NCI-H187 (cell line): Measurements from ENCODE around the gene BNIP3.
"Not testable (repeated sequence)": the region's sequence is repeated elsewhere in the genome, so short reads cannot be mapped to it uniquely, and the experiment has no call there.

Experiments used
- DNase-seq, 2 experiments: peaks; one replicate each; lab custom pipeline; 2025; lab: John Stamatoyannopoulos, UW

BNIP3 gene

DNA sequence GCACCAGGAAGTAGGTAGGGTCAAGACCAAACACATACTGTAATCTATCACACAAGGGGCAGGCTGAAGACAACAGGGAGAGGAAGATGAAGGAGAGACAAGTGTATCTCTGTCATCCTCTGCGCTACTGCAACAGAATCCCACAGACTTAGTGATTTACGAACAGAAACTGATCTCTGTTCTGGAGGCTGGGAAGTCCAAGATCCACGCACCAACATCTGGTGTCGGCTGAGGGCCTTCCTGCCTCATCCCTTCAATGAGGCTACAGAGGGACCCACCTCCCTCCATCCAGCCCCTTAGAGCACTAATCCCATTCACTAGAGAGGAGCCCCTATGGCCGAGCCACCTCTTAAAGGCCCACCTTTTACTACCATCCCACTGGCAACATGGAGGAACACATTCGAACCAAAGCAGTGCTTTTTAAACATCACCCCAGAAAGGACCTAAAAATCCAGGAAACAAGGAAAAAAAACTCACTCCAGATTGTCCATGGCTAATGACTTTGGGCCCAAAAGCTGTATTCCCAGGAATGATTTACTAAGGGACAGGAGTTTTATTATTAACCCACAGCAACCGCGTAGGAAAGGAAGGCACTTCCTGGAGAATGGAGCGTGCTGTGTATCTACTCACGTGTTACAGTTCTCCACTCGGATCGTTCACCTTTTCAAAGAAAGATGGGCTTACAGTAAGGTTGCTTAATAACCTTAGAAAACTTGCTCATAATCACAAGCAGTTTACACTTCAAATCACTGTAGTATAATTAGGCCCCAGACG lies 4.2 kb downstream of the BNIP3 start:
- no peak for DNase-seq

DNA sequence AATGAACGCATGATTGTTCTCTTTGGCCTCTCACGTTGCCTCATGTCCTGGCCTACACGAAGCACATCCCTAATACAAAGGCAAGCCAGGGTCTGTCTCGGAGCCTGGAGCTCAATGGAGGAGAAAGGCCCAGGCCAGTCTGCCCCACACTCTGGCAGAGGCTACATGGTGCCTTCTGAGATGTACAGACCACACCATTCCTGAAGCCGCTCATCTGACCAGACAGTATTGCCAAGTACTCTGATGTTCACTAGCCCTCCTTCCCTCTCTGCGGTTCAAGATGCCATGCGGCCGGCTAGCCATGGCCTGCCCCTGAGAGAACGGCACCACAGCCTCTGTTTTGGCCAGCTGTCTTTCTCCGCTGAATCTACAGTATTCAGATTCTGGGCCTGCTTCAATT lies 5.9 kb downstream of the BNIP3 start:
- DNase-seq = no peak

- DNase-seq = no peak
These were observed 6.7 kb downstream of the BNIP3 start for GRCh38 chr10:131975003-131975402.

DNA sequence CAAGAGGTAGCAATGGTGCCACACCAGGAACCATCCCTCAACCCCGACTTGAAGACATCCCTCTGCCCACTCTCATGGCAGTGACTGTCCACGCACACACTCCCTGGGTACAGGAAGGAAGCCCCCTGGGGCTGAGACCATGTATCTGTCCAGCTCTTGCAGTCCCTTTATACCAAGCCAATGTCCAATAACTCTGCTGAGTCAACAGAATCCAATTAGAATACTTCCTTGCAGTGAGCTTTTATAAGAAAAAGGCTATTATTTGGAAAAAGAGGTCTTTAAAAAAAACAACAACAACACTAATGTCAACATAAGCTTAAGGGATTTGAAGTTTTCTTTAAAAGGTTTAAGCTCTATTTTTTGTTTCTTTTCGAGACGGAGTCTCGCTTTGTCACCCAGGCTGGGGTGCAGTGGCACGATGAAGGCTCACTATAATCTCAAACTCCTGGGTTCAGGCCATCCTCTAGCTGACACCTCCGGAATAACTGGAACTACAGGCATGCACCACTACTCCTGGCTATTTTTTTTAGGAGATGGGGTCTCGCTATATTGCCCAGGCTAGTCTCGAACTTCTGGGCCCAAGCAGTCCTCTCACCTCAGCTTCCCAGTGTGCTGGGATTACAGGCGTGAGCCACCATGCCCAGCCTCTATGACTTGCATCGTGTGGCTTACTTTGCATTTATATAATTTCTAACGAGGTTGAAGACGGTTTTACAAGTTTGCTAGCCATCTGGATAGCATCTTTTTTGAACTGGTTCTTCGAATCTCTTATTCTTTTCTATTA lies 7.5 kb downstream of the BNIP3 start:
- DNase-seq = no peak

- no peak for DNase-seq
These were observed 8.4 kb downstream of the BNIP3 start for GRCh38 chr10:131973160-131973951.

DNA sequence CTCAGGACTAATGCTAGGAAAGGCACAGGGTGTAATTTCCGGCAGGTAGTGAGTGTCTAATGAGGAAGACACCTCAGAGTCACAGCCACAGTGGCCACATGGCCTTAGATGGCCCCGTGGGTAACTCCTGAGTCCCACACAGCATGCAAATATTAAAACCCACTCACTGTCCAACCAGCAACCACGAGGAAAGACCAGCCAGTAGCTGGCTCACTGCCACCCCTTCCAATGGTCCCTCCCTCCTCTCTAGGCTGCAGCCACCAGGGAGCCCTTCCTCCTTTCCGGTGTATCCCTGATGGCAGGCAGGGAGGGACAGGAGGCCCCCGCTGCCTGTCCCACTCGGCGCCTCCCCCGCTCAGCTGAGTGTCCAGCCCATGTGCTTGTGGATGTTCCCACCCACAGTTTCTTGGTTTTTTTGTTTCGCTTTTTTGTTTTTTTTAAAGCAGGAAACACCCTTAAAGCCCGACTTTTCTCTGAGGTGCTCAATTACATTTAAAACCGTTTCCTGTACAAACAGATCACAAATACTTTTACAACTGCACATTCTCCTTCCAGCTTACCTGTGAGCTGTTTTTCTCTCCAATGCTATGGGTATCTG lies 9.2 kb downstream of the BNIP3 start:
- no peak for DNase-seq

- no peak for DNase-seq
These were observed 10.1 kb downstream of the BNIP3 start for GRCh38 chr10:131971591-131971990.

DNA sequence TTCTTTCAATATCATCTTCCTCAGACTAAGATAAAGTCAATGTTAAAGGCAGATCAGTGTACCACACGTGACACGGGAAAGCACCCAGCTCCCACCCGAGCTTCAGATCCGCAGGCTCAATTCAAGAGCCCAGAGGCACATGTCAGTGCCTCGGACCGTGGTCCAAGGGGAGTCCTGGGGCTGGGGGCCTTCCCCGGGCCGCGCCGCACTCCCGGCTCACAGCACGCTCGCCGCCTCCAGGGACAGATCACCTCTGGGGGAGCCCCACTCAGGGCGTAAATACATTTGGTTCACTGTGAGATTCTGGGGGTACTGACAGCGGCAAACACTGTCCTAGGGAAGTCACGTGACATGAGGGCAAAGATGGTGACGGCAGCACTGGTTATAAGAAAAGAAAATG lies 10.8 kb downstream of the BNIP3 start:
- DNase-seq = no peak

GRCh38 chr10:131968949-131969348 lies 12.8 kb downstream of the BNIP3 start:
- DNase-seq = no peak

- no peak for DNase-seq
These were observed 17.4 kb downstream of the BNIP3 start for GRCh38 chr10:131964298-131964697.

GRCh38 chr10:131963811-131964210 lies 17.9 kb downstream of the BNIP3 start:
- DNase-seq = no peak

- DNase-seq = no peak
These were observed 18.4 kb downstream of the BNIP3 start for GRCh38 chr10:131963350-131963749.

- no peak for DNase-seq
These were observed 19.7 kb downstream of the BNIP3 start for GRCh38 chr10:131961777-131962662.

GRCh38 chr10:131961047-131961776 lies 20.5 kb downstream of the BNIP3 start:
- no peak for DNase-seq

GRCh38 chr10:131960631-131961046 lies 21.1 kb downstream of the BNIP3 start:
- DNase-seq = no peak

GRCh38 chr10:131959841-131960240 lies 21.9 kb downstream of the BNIP3 start:
- no peak for DNase-seq

GRCh38 chr10:131955591-131956340 lies 26.0 kb downstream of the BNIP3 start:
- DNase-seq = no peak

- no peak for DNase-seq
These were observed 27.3 kb downstream of the BNIP3 start for GRCh38 chr10:131954356-131954965.

DNA sequence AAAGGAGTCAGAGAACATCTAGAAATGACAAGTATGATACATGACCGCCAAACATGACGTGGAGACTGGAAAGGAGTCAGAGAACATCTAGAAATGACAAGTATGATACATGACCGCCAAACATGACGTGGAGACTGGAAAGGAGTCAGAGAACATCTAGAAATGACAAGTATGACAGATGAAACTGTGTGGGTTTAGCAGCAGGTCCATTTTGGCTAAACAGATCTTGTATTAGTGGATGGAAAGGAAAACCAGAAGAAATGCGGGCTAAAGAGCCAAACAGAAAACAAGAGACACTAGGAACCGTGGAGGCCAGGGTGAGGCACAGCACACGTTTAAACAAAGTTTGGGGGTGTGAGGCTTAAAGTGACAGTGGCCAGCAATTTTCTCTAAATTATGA lies 31.8 kb downstream of the BNIP3 start:
- DNase-seq = not testable (repeated sequence)
